ENCODE results near the gene PRR12. TPM values are rescaled to one million over a fixed set of nuclear protein-coding genes. Genes with fewer than 3 reads are reported as not detected.

PRR12 gene
- total and polyA plus RNA-seq, 9 of the 15 experiments (the other 6 are each of a cell fraction or from before 2014, with no cell fraction given), result 0.01 to 21.1 (median 0.98) TPM

DNA sequence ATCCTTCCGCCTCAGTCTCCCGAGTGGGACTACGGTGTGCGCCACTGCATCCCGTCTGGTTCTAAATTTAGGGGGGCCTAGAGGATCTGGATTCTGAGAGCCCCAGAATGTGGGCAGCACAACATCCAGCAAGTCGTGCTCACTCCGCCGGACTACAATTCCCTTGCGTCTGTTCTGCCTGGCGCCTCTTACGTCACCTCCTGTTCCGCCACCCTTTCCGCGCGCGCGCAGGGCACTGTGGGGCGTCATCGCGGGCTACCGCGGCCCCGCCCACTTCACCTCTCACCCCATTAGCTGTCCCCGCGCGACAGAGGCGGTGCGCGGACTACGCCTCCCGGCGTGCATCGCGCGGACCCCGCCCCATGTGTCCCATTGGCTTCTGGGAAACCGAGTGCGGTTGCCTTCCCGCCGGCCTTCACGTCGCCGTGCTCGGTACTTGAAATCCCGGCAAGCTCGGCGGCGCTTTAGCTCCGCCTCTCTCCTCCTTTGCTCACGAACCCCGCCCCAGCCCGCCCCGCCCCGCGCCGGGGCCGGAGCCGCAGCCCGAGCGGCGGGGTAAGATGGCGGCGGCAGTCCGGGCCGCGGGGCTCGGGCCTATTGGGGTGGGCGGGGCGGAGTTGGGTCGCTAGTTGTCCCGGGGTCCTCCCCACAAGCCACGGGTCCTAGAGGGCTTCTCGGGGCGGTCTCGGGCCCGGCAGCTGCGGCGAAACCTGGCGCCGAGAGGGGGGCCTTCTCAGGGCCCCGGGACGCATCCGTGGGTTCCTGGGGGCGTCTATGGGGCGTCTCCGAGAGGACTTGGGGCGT is 50.9 kb downstream of the PRR12 start, which contains the start of gene SCAF1 (continued):
- TF ChIP-seq, protein P1, sequence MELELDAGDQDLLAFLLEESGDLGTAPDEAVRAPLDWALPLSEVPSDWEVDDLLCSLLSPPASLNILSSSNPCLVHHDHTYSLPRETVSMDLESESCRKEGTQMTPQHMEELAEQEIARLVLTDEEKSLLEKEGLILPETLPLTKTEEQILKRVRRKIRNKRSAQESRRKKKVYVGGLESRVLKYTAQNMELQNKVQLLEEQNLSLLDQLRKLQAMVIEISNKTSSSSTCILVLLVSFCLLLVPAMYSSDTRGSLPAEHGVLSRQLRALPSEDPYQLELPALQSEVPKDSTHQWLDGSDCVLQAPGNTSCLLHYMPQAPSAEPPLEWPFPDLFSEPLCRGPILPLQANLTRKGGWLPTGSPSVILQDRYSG (tag; conservative IDR thresholded peaks at IDR 0.05; ENCODE audit: low read depth), result no peak
- TF ChIP-seq NCOA1 (IDR thresholded peaks at IDR 0.05; ENCODE audit: low read depth) (peak; percentile 21; the same call in 1 of the 2 replicates), ARHGAP35 (IDR thresholded peaks at IDR 0.05; ENCODE audit: partially characterized antibody) (no peak), SIN3A (IDR thresholded peaks at IDR 0.05; ENCODE audit: borderline replicate concordance in 2 of 2, control insufficient read depth in 1 of 2, low read depth in 2 of 2, low read length in 2 of 2) (peak in 1 of 2 experiments; percentile 33; a peak in 1 of 4 replicates), HDAC1 (IDR thresholded peaks at IDR 0.05) (no peak; a peak in 1 of 4 replicates), SAFB (IDR thresholded peaks at IDR 0.05; ENCODE audit: borderline replicate concordance, low read depth, low read length) (peak; percentile 99), ZNF766 (CRISPR knock-in tag; conservative IDR thresholded peaks at IDR 0.05) (peak; percentile 97), NEUROD1 (IDR thresholded peaks at IDR 0.05; ENCODE audit: borderline replicate concordance, low read depth, low read length, partially characterized antibody) (no peak), ZNF584 (CRISPR knock-in tag; IDR thresholded peaks at IDR 0.05; ENCODE audit: low read depth) (peak; percentile 83; the same call in 1 of the 2 replicates), ZNF699 (CRISPR knock-in tag; IDR thresholded peaks at IDR 0.05; ENCODE audit: insufficient replicate concordance) (no peak), ETS2 (tag; IDR thresholded peaks at IDR 0.05; ENCODE audit: borderline replicate concordance, poor library complexity, severe bottlenecking) (no peak), PHB (CRISPR knock-in tag; IDR thresholded peaks at IDR 0.05) (0 out of 2 replicates have a peak, but pooled peaks have one; percentile 43), TBP (optimal IDR thresholded peaks at IDR 0.05; ENCODE audit: low read depth, low read length) (peak; percentile 59), CXXC5 (CRISPR knock-in tag; IDR thresholded peaks at IDR 0.05) (peak; percentile 100), SETDB1 (IDR thresholded peaks at IDR 0.05; ENCODE audit: low read length) (peak; percentile 67), TAF7 (tag; IDR thresholded peaks at IDR 0.05) (0 out of 2 replicates have a peak, but pooled peaks have one; percentile 22)
- TF ChIP-seq, protein P2, sequence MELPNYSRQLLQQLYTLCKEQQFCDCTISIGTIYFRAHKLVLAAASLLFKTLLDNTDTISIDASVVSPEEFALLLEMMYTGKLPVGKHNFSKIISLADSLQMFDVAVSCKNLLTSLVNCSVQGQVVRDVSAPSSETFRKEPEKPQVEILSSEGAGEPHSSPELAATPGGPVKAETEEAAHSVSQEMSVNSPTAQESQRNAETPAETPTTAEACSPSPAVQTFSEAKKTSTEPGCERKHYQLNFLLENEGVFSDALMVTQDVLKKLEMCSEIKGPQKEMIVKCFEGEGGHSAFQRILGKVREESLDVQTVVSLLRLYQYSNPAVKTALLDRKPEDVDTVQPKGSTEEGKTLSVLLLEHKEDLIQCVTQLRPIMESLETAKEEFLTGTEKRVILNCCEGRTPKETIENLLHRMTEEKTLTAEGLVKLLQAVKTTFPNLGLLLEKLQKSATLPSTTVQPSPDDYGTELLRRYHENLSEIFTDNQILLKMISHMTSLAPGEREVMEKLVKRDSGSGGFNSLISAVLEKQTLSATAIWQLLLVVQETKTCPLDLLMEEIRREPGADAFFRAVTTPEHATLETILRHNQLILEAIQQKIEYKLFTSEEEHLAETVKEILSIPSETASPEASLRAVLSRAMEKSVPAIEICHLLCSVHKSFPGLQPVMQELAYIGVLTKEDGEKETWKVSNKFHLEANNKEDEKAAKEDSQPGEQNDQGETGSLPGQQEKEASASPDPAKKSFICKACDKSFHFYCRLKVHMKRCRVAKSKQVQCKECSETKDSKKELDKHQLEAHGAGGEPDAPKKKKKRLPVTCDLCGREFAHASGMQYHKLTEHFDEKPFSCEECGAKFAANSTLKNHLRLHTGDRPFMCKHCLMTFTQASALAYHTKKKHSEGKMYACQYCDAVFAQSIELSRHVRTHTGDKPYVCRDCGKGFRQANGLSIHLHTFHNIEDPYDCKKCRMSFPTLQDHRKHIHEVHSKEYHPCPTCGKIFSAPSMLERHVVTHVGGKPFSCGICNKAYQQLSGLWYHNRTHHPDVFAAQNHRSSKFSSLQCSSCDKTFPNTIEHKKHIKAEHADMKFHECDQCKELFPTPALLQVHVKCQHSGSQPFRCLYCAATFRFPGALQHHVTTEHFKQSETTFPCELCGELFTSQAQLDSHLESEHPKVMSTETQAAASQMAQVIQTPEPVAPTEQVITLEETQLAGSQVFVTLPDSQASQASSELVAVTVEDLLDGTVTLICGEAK (IDR thresholded peaks at IDR 0.05), result peak; percentile 96
- TF ChIP-seq, protein P2 (CRISPR knock-in tag; IDR thresholded peaks at IDR 0.05), result no peak

Data from K562 (cell line).